HCT116 (cell line): ENCODE data around the gene TENT4A. TPM values are rescaled to one million over a fixed set of nuclear protein-coding genes. Genes with fewer than 3 reads are reported as not detected.

Experiments
- CBX3 ChIP-seq: IDR thresholded peaks from 2 replicates; pipeline ENCODE4 v1.6.1; 2012; ENCODE audit warnings: low read depth
- CEBPB ChIP-seq: IDR thresholded peaks from 2 replicates; pipeline ENCODE4 v1.6.1; 2012; ENCODE audit warnings: low read depth
- ELF1 ChIP-seq: IDR thresholded peaks from 2 replicates; pipeline ENCODE4 v1.6.1; 2012; ENCODE audit warnings: low read depth, borderline replicate concordance
- EZH2 ChIP-seq: fragments of 200-600 bp; sonication (generic); IDR thresholded peaks from 2 replicates; pipeline ENCODE4 v1.6.1; 2017; ENCODE audit warnings: antibody characterized with exemption, mixed run types
- EZH2phosphoT487 ChIP-seq: fragments of 200-600 bp; IDR thresholded peaks from 2 replicates; pipeline ENCODE4 v1.6.1; 2018; ENCODE audit warnings: antibody characterized with exemption, borderline replicate concordance
- POLR2AphosphoS5 ChIP-seq: IDR thresholded peaks from 2 replicates; pipeline ENCODE4 v1.6.1; 2011; ENCODE audit warnings: mild to moderate bottlenecking, low read depth, low read length, moderate library complexity
- RAD21 ChIP-seq: IDR thresholded peaks from 2 replicates; pipeline ENCODE4 v1.6.1; 2012; ENCODE audit warnings: low read depth, mild to moderate bottlenecking
- REST ChIP-seq: IDR thresholded peaks from 2 replicates; pipeline ENCODE4 v1.6.1; 2012; ENCODE audit warnings: low read depth
- SIN3A ChIP-seq: IDR thresholded peaks from 2 replicates; pipeline ENCODE4 v1.6.1; 2012; ENCODE audit warnings: low read depth
- SRF ChIP-seq: IDR thresholded peaks from 2 replicates; pipeline ENCODE4 v1.6.1; 2012; ENCODE audit warnings: low read depth
- total RNA-seq: library from RNA; stranded (reverse); gene quantifications from one replicate; pipeline ENCODE4 v1.2.1, GENCODE V29; 2021; ENCODE audit not compliant: unreplicated experiment
- TF ChIP-seq, protein P1 (sequence below): IDR thresholded peaks from 2 replicates; pipeline ENCODE4 v1.6.1; 2011; ENCODE audit warnings: mild to moderate bottlenecking, low read length, moderate library complexity; ENCODE audit not compliant: insufficient replicate concordance; ENCODE audit errors: extremely low read depth

The TENT4A gene
- total RNA-seq, 1 experiment from 2014 or later, result 39.8 TPM

- TF ChIP-seq REST, result no peak
- TF ChIP-seq CBX3, result no peak
- no peak for TF ChIP-seq ELF1
- TF ChIP-seq, protein P1, sequence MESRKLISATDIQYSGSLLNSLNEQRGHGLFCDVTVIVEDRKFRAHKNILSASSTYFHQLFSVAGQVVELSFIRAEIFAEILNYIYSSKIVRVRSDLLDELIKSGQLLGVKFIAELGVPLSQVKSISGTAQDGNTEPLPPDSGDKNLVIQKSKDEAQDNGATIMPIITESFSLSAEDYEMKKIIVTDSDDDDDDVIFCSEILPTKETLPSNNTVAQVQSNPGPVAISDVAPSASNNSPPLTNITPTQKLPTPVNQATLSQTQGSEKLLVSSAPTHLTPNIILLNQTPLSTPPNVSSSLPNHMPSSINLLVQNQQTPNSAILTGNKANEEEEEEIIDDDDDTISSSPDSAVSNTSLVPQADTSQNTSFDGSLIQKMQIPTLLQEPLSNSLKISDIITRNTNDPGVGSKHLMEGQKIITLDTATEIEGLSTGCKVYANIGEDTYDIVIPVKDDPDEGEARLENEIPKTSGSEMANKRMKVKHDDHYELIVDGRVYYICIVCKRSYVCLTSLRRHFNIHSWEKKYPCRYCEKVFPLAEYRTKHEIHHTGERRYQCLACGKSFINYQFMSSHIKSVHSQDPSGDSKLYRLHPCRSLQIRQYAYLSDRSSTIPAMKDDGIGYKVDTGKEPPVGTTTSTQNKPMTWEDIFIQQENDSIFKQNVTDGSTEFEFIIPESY, result no peak
- TF ChIP-seq EZH2phosphoT487, result no peak
- no peak for TF ChIP-seq POLR2AphosphoS5
- no peak for TF ChIP-seq EZH2
- no peak for TF ChIP-seq SRF
- TF ChIP-seq RAD21, result no peak
- TF ChIP-seq CEBPB, result no peak
- no peak for TF ChIP-seq SIN3A
Observed at GRCh38 chr5:6728795-6729183, 15.6 kb downstream of the TENT4A start (continued).
